Thyroid gland (tissue), 4 donors: Measurements from ENCODE around the gene MCOLN3. TPM values are rescaled to one million over a fixed set of nuclear protein-coding genes. Genes with fewer than 3 reads are reported as not detected.

Experiments
- DNase-seq, 2 donors: peaks; one replicate each; pipeline ENCODE4 v3.0.0-alpha.2; 2019
- H3K27ac ChIP-seq, 3 donors: fragments of 200-600 bp; sonication (generic); 1 replicate in 2 of 3; 2 replicates in 1 of 3; pipeline ENCODE4 v1.5.1; 2016 to 2019; ENCODE audit warnings: mild to moderate bottlenecking in 1 of 3, moderate library complexity in 1 of 3
- H3K27me3 ChIP-seq: fragments of 200-600 bp; sonication (generic); one replicate; pipeline ENCODE4 v1.5.1; 2019
- H3K36me3 ChIP-seq, 2 donors: fragments of 200-600 bp; sonication (generic); one replicate each; pipeline ENCODE4 v1.5.1; 2016 to 2019
- H3K4me1 ChIP-seq, 2 donors: fragments of 200-600 bp; sonication (generic); one replicate each; pipeline ENCODE4 v1.5.1; 2017 to 2019
- H3K4me3 ChIP-seq, 3 donors: fragments of 200-600 bp; sonication (generic); replicated peaks in 1 of 3; 1 replicate in 2 of 3; 2 replicates in 1 of 3; pipeline ENCODE4 v1.5.1; 2016; ENCODE audit warnings: mild to moderate bottlenecking in 1 of 3
- H3K9me3 ChIP-seq: fragments of 200-600 bp; sonication (generic); one replicate; pipeline ENCODE4 v1.5.1; 2017
- CTCF ChIP-seq, 6 experiments: fragments of 200-600 bp in 3 of 6; fragments of 450-650 bp in 3 of 6; sonication (generic) in 3 of 6; IDR thresholded peaks; one replicate each; pipeline ENCODE4 v1.5.1; 2016 to 2019; ENCODE audit warnings: antibody characterized with exemption in 6 of 6, mild to moderate bottlenecking in 2 of 6, inconsistent platforms in 1 of 6, moderate library complexity in 1 of 6
- POLR2A ChIP-seq, 2 donors: fragments of 450-650 bp; IDR thresholded peaks; one replicate each; pipeline ENCODE4 v1.6.1; 2017; ENCODE audit warnings: antibody characterized with exemption in 2 of 2, mild to moderate bottlenecking in 2 of 2, moderate library complexity in 1 of 2
- WGBS, 2 donors: methylation state at CpG; one replicate each; pipeline ENCODE4 v1.1.5; 2017; 5-methylcytosine and 5-hydroxymethylcytosine counted together
- intact Hi-C: fragments of 100-400 bp; cut with DNase I; formaldehyde crosslinking; loops from one replicate; pipeline ENCODE4 v1.15.1; 2023
- total RNA-seq, 4 donors: library from RNA; depleted of rRNA; stranded (reverse); fragments of >200 nt; gene quantifications; one replicate each; pipeline ENCODE4 v1.2.3, GENCODE V29; 2016

The MCOLN3 gene
- total RNA-seq, 4 donors from 2014 or later = 1.8 to 8.3 (median 3.4) TPM

GRCh38 chr1:84975035-84975434, 73.3 kb downstream of the MCOLN3 start:
- Histone ChIP-seq H3K27ac (no peak overlapping the region), H3K36me3 (no peaks in the 10 kb centered on the region), H3K27me3 (no peaks in the 10 kb centered on the region), H3K4me1 (no peaks in the 10 kb centered on the region), H3K9me3 (no peaks in the 10 kb centered on the region), H3K4me3 (no peak overlapping the region)
- TF ChIP-seq CTCF (IDR thresholded peaks at IDR 0.05) = no peak
- DNase-seq = no peak
- 50 to 64% methylated on average over 2 of the region's 2 CpGs for WGBS, 2 donors
- intact Hi-C loops = no loop called here

GRCh38 chr1:84973498-84974334, 74.6 kb downstream of the MCOLN3 start:
- no peaks in the 10 kb centered on the region for H3K4me1 ChIP-seq
- TF ChIP-seq CTCF (IDR thresholded peaks at IDR 0.05) (no peak), POLR2A (IDR thresholded peaks at IDR 0.05) (no peak)
- no peaks in the 10 kb centered on the region for H3K27me3 ChIP-seq
- H3K36me3 ChIP-seq = no peaks in the 10 kb centered on the region
- WGBS, 2 donors = 73 to 77% methylated on average over 7 of the region's 7 CpGs
- intact Hi-C loops = no loop called here
- DNase-seq = no peak
- H3K27ac ChIP-seq = no peak overlapping the region
- no peak overlapping the region for H3K4me3 ChIP-seq
- H3K9me3 ChIP-seq = no peaks in the 10 kb centered on the region

GRCh38 chr1:84972377-84972987, 75.8 kb downstream of the MCOLN3 start:
- intact Hi-C loops = no loop called here
- Histone ChIP-seq H3K36me3 (no peaks in the 10 kb centered on the region), H3K27me3 (no peaks in the 10 kb centered on the region), H3K4me1 (no peaks in the 10 kb centered on the region), H3K9me3 (no peaks in the 10 kb centered on the region), H3K27ac (no peak overlapping the region), H3K4me3 (no peak overlapping the region)
- TF ChIP-seq POLR2A (IDR thresholded peaks at IDR 0.05) (no peak), CTCF (IDR thresholded peaks at IDR 0.05) (no peak)
- WGBS, 2 donors = 43 to 76% methylated on average over 1 of the region's 1 CpG
- DNase-seq = no peak

GRCh38 chr1:84971957-84972356, 76.3 kb downstream of the MCOLN3 start:
- DNase-seq = no peak
- H3K4me3 ChIP-seq = no peak overlapping the region
- TF ChIP-seq POLR2A (IDR thresholded peaks at IDR 0.05) (no peak), CTCF (IDR thresholded peaks at IDR 0.05) (no peak)

More at GRCh38 chr1:84971957-84972356, 76.3 kb downstream of the MCOLN3 start:
- no peaks in the 10 kb centered on the region for H3K4me1 ChIP-seq
- WGBS, 2 donors = 82 to 84% methylated on average over 2 of the region's 2 CpGs
- no peak overlapping the region for H3K27ac ChIP-seq
- H3K9me3 ChIP-seq = no peaks in the 10 kb centered on the region
- intact Hi-C loops = no loop called here
- H3K27me3 ChIP-seq = no peaks in the 10 kb centered on the region
- H3K36me3 ChIP-seq = no peaks in the 10 kb centered on the region
